ENCODE data around the gene RMND5B.
"Not testable (repeated sequence)": the region's sequence is repeated elsewhere in the genome, so short reads cannot be mapped to it uniquely, and the experiment has no call there.

RMND5B gene

GRCh38 chr5:178114325-178115135 lies 16.3 kb upstream of the RMND5B start:
- no peak for DNase-seq (ENCODE audit: low read depth)

GRCh38 chr5:178115136-178115813 lies 15.5 kb upstream of the RMND5B start:
- DNase-seq (ENCODE audit: low read depth): no peak

GRCh38 chr5:178115814-178116142 lies 15.0 kb upstream of the RMND5B start:
- no peak for DNase-seq (ENCODE audit: low read depth)

GRCh38 chr5:178116143-178116885 lies 14.5 kb upstream of the RMND5B start:
- DNase-seq (ENCODE audit: low read depth): no peak

- DNase-seq (ENCODE audit: low read depth): no peak
Measured at GRCh38 chr5:178117923-178118701, 12.7 kb upstream of the RMND5B start.

GRCh38 chr5:178119915-178120606 lies 10.8 kb upstream of the RMND5B start:
- no peak for DNase-seq (ENCODE audit: low read depth)

GRCh38 chr5:178120607-178121357 lies 10.0 kb upstream of the RMND5B start:
- DNase-seq (ENCODE audit: low read depth): no peak

GRCh38 chr5:178121391-178122276 lies 9.2 kb upstream of the RMND5B start:
- no peak for DNase-seq (ENCODE audit: low read depth)

- no peak for DNase-seq (ENCODE audit: low read depth)
Measured at GRCh38 chr5:178122346-178122745, 8.5 kb upstream of the RMND5B start.

GRCh38 chr5:178123094-178123965 lies 7.5 kb upstream of the RMND5B start:
- DNase-seq (ENCODE audit: low read depth): no peak

GRCh38 chr5:178123966-178124925 lies 6.6 kb upstream of the RMND5B start:
- DNase-seq (ENCODE audit: low read depth): no peak

GRCh38 chr5:178125253-178125906 lies 5.4 kb upstream of the RMND5B start:
- DNase-seq (ENCODE audit: low read depth): no peak

GRCh38 chr5:178126556-178126955 lies 4.3 kb upstream of the RMND5B start:
- DNase-seq (ENCODE audit: low read depth): no peak

- not testable (repeated sequence) for DNase-seq (ENCODE audit: low read depth)
Measured at GRCh38 chr5:178127300-178128009, 3.4 kb upstream of the RMND5B start.

GRCh38 chr5:178129296-178129695 lies 1.5 kb upstream of the RMND5B start:
- no peak for DNase-seq (ENCODE audit: low read depth)

GRCh38 chr5:178130234-178130575 lies 609 bp upstream of the RMND5B start:
- DNase-seq (ENCODE audit: low read depth): not testable (repeated sequence)

Measured in GM04503 (cell line).